Body of pancreas (tissue), 4 donors: ENCODE data around the gene HOXA10.

Source experiments
- POLR2A ChIP-seq, 3 donors: fragments of 450-650 bp; IDR thresholded peaks; one replicate each; pipeline ENCODE4 v1.6.1; 2016; ENCODE audit warnings: antibody characterized with exemption in 3 of 3, mild to moderate bottlenecking in 2 of 3
- TF ChIP-seq, protein P1 (sequence below), 7 experiments: fragments of 450-650 bp in 4 of 7; fragments of 200-600 bp in 3 of 7; sonication (generic) in 3 of 7; IDR thresholded peaks; one replicate each; pipeline ENCODE4 v1.5.1; 2016 to 2019; ENCODE audit warnings: antibody characterized with exemption in 7 of 7

DNA sequence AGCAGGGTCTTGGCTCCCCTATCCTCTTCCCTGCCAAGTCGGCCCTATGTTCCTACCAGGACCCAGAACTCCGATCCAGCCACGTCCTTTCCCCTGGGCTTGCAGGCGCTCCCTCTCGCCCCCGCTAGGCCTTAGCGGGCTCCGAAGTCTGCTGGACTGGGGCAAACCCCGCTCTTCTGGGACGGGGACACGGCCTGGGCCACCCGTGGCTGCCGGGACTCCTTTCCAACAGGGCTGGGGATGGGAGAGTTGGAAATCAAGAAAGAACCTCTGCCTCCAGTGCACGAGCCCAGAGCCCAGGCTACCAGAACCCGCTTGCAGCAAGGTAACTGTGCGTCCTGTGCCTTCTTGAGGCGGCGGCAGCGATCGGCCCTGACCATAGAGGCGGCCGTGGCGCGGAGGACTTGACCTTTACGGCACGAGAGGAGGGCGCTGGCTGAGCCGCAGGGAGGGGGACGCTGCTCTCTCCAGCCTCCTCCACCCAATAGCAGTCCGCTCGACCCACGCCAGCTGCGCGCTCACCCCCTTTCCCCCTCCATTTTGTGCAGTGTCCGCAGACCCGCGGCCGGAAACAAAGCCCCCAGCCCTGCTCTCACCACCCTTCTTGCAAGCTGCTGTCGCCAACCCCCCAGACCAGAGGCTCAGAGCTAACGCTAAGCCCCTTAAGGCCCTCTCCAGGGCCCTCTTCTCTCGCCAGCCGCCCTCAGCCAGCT, 17.9 kb upstream of the HOXA10 start:
- TF ChIP-seq, protein P1, sequence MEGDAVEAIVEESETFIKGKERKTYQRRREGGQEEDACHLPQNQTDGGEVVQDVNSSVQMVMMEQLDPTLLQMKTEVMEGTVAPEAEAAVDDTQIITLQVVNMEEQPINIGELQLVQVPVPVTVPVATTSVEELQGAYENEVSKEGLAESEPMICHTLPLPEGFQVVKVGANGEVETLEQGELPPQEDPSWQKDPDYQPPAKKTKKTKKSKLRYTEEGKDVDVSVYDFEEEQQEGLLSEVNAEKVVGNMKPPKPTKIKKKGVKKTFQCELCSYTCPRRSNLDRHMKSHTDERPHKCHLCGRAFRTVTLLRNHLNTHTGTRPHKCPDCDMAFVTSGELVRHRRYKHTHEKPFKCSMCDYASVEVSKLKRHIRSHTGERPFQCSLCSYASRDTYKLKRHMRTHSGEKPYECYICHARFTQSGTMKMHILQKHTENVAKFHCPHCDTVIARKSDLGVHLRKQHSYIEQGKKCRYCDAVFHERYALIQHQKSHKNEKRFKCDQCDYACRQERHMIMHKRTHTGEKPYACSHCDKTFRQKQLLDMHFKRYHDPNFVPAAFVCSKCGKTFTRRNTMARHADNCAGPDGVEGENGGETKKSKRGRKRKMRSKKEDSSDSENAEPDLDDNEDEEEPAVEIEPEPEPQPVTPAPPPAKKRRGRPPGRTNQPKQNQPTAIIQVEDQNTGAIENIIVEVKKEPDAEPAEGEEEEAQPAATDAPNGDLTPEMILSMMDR (IDR thresholded peaks at IDR 0.05), result no peak
- no peak for TF ChIP-seq POLR2A (IDR thresholded peaks at IDR 0.05)
